T47D (cell line): ENCODE results near the gene KIF3C.
"Not testable (repeated sequence)": the region's sequence is repeated elsewhere in the genome, so short reads cannot be mapped to it uniquely, and the experiment has no call there.

Experiments
- DNase-seq, 2 experiments: peaks; one replicate each; pipeline versions ENCODE4 v3.0.0 to v3.0.0-alpha.2; 2011 to 2012; ENCODE audit warnings: low read depth in 1 of 2, low spot score in 1 of 2
- JUND ChIP-seq: IDR thresholded peaks from 2 replicates; pipeline ENCODE4 v1.6.1; 2012; ENCODE audit warnings: low read depth
- in situ Hi-C: cut with HindIII; loops from 2 replicates; pipeline ENCODE4 v1.10.0; 2016; ENCODE audit warnings: low sequenced_read_pairs, low pct_unique_long_range_greater_than_20kb

The KIF3C gene

GRCh38 chr2:25982273-25982967 is at the start of gene KIF3C:
KIF3C (minus strand) TSS chr2:25982497; CDS start chr2:25981917, 580 bp downstream.
- TF ChIP-seq JUND, result no peak
- in situ Hi-C loops, result no loop called here
- peak; percentile 31 to 36 for DNase-seq

GRCh38 chr2:26028083-26028482 is 45.8 kb upstream of the KIF3C start:
- in situ Hi-C loops, DNase-seq: not testable (repeated sequence)

GRCh38 chr2:26025509-26025908 is 43.2 kb upstream of the KIF3C start:
- no peak for DNase-seq
- no peak for TF ChIP-seq JUND
- in situ Hi-C loops, result no loop called here

- in situ Hi-C loops, result no loop called here
- DNase-seq, result no peak
- no peak for TF ChIP-seq JUND
Measured at GRCh38 chr2:26024260-26024659, 42.0 kb upstream of the KIF3C start.

- DNase-seq, result no peak
- in situ Hi-C loops, result no loop called here
- TF ChIP-seq JUND, result no peak
Measured at GRCh38 chr2:26020231-26020640, 37.9 kb upstream of the KIF3C start.

- in situ Hi-C loops, result no loop called here
- DNase-seq, result peak in 1 of 2 experiments; percentile 22
Measured at GRCh38 chr2:26018184-26019055, 36.1 kb upstream of the KIF3C start.

GRCh38 chr2:26017464-26018183 is 35.3 kb upstream of the KIF3C start:
- in situ Hi-C loops, result no loop called here
- DNase-seq, result no peak
- TF ChIP-seq JUND, result no peak

More at GRCh38 chr2:26018184-26019055, 36.1 kb upstream of the KIF3C start:
- no peak for TF ChIP-seq JUND

GRCh38 chr2:26016706-26017045 is 34.4 kb upstream of the KIF3C start:
- DNase-seq, in situ Hi-C loops: not testable (repeated sequence)

GRCh38 chr2:26016012-26016705 is 33.9 kb upstream of the KIF3C start:
- in situ Hi-C loops, result no loop called here
- no peak for TF ChIP-seq JUND
- DNase-seq, result no peak

- in situ Hi-C loops, result no loop called here
- peak in 1 of 2 experiments; percentile 43 for DNase-seq
- TF ChIP-seq JUND, result no peak
Measured at GRCh38 chr2:26013668-26014067, 31.4 kb upstream of the KIF3C start.

- in situ Hi-C loops, result no loop called here
- peak; percentile 48; the same call in 1 of the 2 replicates for TF ChIP-seq JUND
- peak; percentile 31 to 83 for DNase-seq
Measured at GRCh38 chr2:26011990-26012856, 29.9 kb upstream of the KIF3C start.
